Endothelial cell of umbilical vein (primary cell): Measurements from ENCODE around the gene EPN2.
"Not testable (repeated sequence)": the region's sequence is repeated elsewhere in the genome, so short reads cannot be mapped to it uniquely, and the experiment has no call there.

ENCODE experiments used
- CTCF ChIP-seq, 2 donors: IDR thresholded peaks; 1 replicate in 1 of 2; 2 replicates in 1 of 2; pipeline ENCODE4 v1.5.1; 2011; ENCODE audit warnings: low read length in 2 of 2, mild to moderate bottlenecking in 2 of 2, moderate library complexity in 2 of 2, control low read depth in 1 of 2, inconsistent platforms in 1 of 2, low read depth in 1 of 2; ENCODE audit not compliant: insufficient read depth in 1 of 2; ENCODE audit errors: extremely low read depth in 1 of 2
- GATA2 ChIP-seq: IDR thresholded peaks from 2 replicates; pipeline ENCODE4 v1.7.0; 2011; ENCODE audit warnings: low read depth, mild to moderate bottlenecking, moderate library complexity, mixed read lengths, low read length; ENCODE audit not compliant: insufficient read length, insufficient read depth
- POLR2A ChIP-seq: IDR thresholded peaks from 2 replicates; pipeline ENCODE4 v1.6.1; 2012; ENCODE audit warnings: low read depth, mild to moderate bottlenecking, control low read depth, low read length
- POLR2AphosphoS5 ChIP-seq: IDR thresholded peaks from 2 replicates; pipeline ENCODE4 v1.6.1; 2012; ENCODE audit warnings: low read depth, mild to moderate bottlenecking, control low read depth, low read length, moderate library complexity; ENCODE audit not compliant: insufficient read depth

GRCh38 chr17:19218914-19219313 is 18.3 kb upstream of the EPN2 start:
- not testable (repeated sequence) for TF ChIP-seq POLR2AphosphoS5; POLR2A; GATA2; CTCF (IDR thresholded peaks at IDR 0.05; ENCODE audit: extremely low read depth in 1 of 2, insufficient read depth in 1 of 2, low read depth in 1 of 2, low read length in 2 of 2)
